Measurements from ENCODE around the gene GGACT. TPM values are rescaled to one million over a fixed set of nuclear protein-coding genes. Genes with fewer than 3 reads are reported as not detected.
"Not testable (repeated sequence)": the region's sequence is repeated elsewhere in the genome, so short reads cannot be mapped to it uniquely, and the experiment has no call there.

Gene GGACT
- total RNA-seq, 3 donors from 2014 or later: 4.8 to 9.2 (median 7.8) TPM

DNA sequence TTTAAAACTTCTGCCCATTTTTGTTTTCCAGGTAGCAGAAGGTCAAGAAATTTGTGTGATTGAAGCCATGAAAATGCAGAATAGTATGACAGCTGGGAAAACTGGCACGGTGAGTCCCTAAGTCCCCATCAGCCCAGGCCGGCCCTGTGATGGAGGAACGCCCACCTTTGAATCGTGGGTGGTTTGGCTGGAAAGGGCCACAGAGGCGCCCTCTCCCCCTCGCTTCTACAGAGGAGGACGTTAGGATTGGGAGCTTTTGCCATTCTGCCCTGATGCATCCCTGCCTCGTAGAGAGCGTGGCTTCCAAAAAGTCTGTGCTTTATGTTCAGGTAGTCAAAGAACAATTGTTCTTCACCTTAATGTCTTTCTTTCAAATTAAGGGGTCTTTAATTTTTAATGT, 60.9 kb downstream of the GGACT start:
- no peaks in the 10 kb centered on the region for H3K36me3 ChIP-seq (ENCODE audit: low read depth)
- no peaks in the 10 kb centered on the region for H3K9me3 ChIP-seq
- intact Hi-C loops (cut with DNase I, micrococcal nuclease): no loop called here
- ATAC-seq (no peak), DNase-seq (no peak)
- TF ChIP-seq CTCF (IDR thresholded peaks at IDR 0.05): no peak
- no peak overlapping the region for H3K4me3 ChIP-seq
- H3K4me1 ChIP-seq (ENCODE audit: low read depth): no peaks in the 10 kb centered on the region

- TF ChIP-seq CTCF (IDR thresholded peaks at IDR 0.05): no peak
- no peak for DNase-seq
Measured at GRCh38 chr13:100526318-100527000, 62.1 kb downstream of the GGACT start.

GRCh38 chr13:100525453-100526317, 62.9 kb downstream of the GGACT start:
- Histone ChIP-seq H3K4me1 (ENCODE audit: low read depth) (no peaks in the 10 kb centered on the region), H3K9me3 (no peaks in the 10 kb centered on the region), H3K36me3 (ENCODE audit: low read depth) (no peaks in the 10 kb centered on the region), H3K4me3 (no peak overlapping the region)
- DNase-seq (no peak), ATAC-seq (no peak)
- no peak for TF ChIP-seq CTCF (IDR thresholded peaks at IDR 0.05)
- intact Hi-C loops (cut with DNase I, micrococcal nuclease): no loop called here

More at GRCh38 chr13:100526318-100527000, 62.1 kb downstream of the GGACT start:
- no peaks in the 10 kb centered on the region for H3K9me3 ChIP-seq
- no peaks in the 10 kb centered on the region for H3K36me3 ChIP-seq (ENCODE audit: low read depth)
- H3K4me1 ChIP-seq (ENCODE audit: low read depth): no peaks in the 10 kb centered on the region
- intact Hi-C loops (cut with DNase I, micrococcal nuclease): no loop called here
- H3K4me3 ChIP-seq: no peak overlapping the region
- no peak for ATAC-seq

DNA sequence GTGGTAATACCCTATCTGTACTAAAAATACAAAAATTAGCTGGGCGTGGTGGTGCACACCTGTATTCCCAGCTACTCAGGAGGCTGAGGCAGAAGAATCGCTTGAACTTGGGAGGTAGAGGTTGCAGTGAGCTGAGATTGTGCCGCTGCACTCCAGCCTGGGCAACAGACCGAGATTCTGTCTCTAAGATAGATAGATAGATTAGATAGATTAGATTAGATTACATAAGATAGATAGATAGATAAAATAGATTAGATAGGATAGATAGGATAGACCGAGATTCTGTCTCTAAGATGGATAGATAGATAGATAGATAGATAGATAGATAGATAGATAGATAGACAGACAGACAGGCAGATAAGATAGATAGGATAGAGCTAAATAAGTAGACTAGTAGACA, 63.9 kb downstream of the GGACT start:
- H3K4me3 ChIP-seq; ATAC-seq; intact Hi-C loops (cut with DNase I, micrococcal nuclease); DNase-seq; H3K9me3 ChIP-seq; H3K4me1 ChIP-seq (ENCODE audit: low read depth); H3K36me3 ChIP-seq (ENCODE audit: low read depth): not testable (repeated sequence)

DNA sequence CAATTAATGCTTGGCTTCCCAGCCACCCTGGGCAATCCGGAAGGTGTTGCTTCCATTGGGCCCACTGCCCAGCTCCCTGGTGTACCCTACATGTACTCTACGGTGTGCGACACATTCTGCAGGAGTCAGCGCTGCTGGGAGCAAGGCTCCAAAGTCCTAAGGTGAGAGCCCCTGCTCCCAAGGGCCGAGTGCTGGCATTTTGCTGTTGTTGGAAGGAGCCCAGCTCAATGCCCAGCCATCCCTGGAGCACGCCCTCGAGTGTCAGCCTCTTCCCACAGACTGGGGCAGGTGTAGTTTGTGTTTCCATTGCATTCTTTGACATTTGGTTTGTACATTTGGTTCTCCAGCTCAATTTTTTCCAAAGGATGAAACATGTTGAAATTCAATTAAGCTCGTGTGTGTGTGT, 64.6 kb downstream of the GGACT start:
- no peaks in the 10 kb centered on the region for H3K4me1 ChIP-seq (ENCODE audit: low read depth)
- H3K4me3 ChIP-seq: no peak overlapping the region
- ATAC-seq (no peak), DNase-seq (no peak)
- no peak for TF ChIP-seq CTCF (IDR thresholded peaks at IDR 0.05)
- H3K36me3 ChIP-seq (ENCODE audit: low read depth): no peaks in the 10 kb centered on the region
- no peaks in the 10 kb centered on the region for H3K9me3 ChIP-seq
- intact Hi-C loops (cut with DNase I, micrococcal nuclease): no loop called here

DNA sequence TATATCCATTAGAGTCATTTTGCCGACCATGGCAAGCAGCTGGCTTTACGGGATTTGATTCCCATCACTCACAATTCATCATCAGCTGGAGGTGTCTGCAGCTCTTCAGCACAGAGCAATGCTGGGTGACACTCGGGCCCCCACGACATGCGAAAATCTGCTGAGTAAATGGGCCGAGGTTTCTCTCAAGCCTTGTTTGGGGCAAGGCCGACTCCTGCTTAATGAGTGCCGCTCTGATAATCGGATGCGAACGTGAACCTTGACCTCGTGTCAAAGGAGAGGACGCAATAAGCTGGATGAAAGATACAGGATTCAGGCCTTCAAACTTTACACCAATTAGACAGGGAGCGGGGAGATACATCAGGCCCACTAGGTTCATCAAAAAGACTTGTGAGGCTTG, 65.2 kb downstream of the GGACT start:
- Histone ChIP-seq H3K4me3 (no peak overlapping the region), H3K9me3 (no peaks in the 10 kb centered on the region), H3K36me3 (ENCODE audit: low read depth) (no peaks in the 10 kb centered on the region), H3K4me1 (ENCODE audit: low read depth) (peaks cover 3% of the 10 kb centered on the region)
- intact Hi-C loops (cut with DNase I, micrococcal nuclease): no loop called here
- no peak for ATAC-seq
- TF ChIP-seq CTCF (IDR thresholded peaks at IDR 0.05): no peak
- no peak for DNase-seq
